GM23338 (cell line): ENCODE results near the gene POMC. TPM values are rescaled to one million over a fixed set of nuclear protein-coding genes. Genes with fewer than 3 reads are reported as not detected.
A peak's percentile ranks its signal among the peaks of the same experiment; 100 is the strongest.

ENCODE experiments used
- ATAC-seq: fragments of 200-7000 bp; cut with Tn5 transposase; 3 replicates; pipeline ENCODE4 v1.9.1; 2020
- DNase-seq: peaks from one replicate; pipeline ENCODE4 v3.0.0-alpha.2; 2015; ENCODE audit warnings: low spot score
- H2AFZ ChIP-seq: fragments of 200-600 bp; sonication (generic); 2 replicates; pipeline ENCODE4 v1.8.0; 2016; ENCODE audit warnings: antibody characterized with exemption, mild to moderate bottlenecking, moderate library complexity
- H3F3A ChIP-seq: fragments of 200-600 bp; sonication (generic); replicated peaks from 2 replicates; pipeline ENCODE4 v1.8.0; 2017; ENCODE audit warnings: antibody characterized with exemption, mixed run types, low read depth
- H3K27ac ChIP-seq: fragments of 200-600 bp; sonication (generic); 2 replicates; pipeline ENCODE4 v1.6.1; 2016; ENCODE audit warnings: low read depth
- H3K27me3 ChIP-seq: fragments of 200-600 bp; sonication (generic); 2 replicates; pipeline ENCODE4 v1.8.0; 2016; ENCODE audit warnings: mild to moderate bottlenecking, mixed run types, moderate library complexity; ENCODE audit not compliant: insufficient read depth
- H3K36me3 ChIP-seq: fragments of 200-600 bp; sonication (generic); 2 replicates; pipeline ENCODE4 v1.8.0; 2016; ENCODE audit warnings: mild to moderate bottlenecking; ENCODE audit not compliant: insufficient read depth
- H3K4me1 ChIP-seq: fragments of 200-600 bp; sonication (generic); 2 replicates; pipeline ENCODE4 v1.8.0; 2016; ENCODE audit warnings: mild to moderate bottlenecking, moderate library complexity; ENCODE audit not compliant: insufficient read depth
- H3K4me2 ChIP-seq: fragments of 200-600 bp; sonication (generic); 2 replicates; pipeline ENCODE4 v1.7.1; 2017; ENCODE audit warnings: mixed run types
- H3K4me3 ChIP-seq: fragments of 200-600 bp; sonication (generic); 2 replicates; pipeline ENCODE4 v1.6.1; 2016; ENCODE audit warnings: mixed run types
- H3K79me2 ChIP-seq: fragments of 200-600 bp; sonication (generic); replicated peaks from 2 replicates; pipeline ENCODE4 v1.8.0; 2017; ENCODE audit warnings: mild to moderate bottlenecking; ENCODE audit not compliant: insufficient read depth
- H3K9me2 ChIP-seq: fragments of 200-600 bp; sonication (generic); 2 replicates; pipeline ENCODE4 v1.8.0; 2017; ENCODE audit not compliant: insufficient read depth
- H4K20me1 ChIP-seq: fragments of 200-600 bp; sonication (generic); replicated peaks from 2 replicates; pipeline ENCODE4 v1.8.0; 2017; ENCODE audit warnings: mild to moderate bottlenecking; ENCODE audit not compliant: insufficient read depth
- H3K27ac Mint-ChIP-seq: 2 replicates; pipeline ENCODE4 v1.8.0; 2020; ENCODE audit warnings: inconsistent platforms, mild to moderate bottlenecking, moderate library complexity, mixed read lengths
- H3K27me3 Mint-ChIP-seq: 3 replicates; pipeline ENCODE4 v1.8.0; 2022; ENCODE audit warnings: low read depth, mild to moderate bottlenecking, moderate library complexity, mixed read lengths, inconsistent platforms; ENCODE audit not compliant: insufficient read depth, poor library complexity
- H3K36me3 Mint-ChIP-seq: 3 replicates; pipeline ENCODE4 v1.8.0; 2021; ENCODE audit warnings: low read depth, mild to moderate bottlenecking, inconsistent platforms, moderate library complexity, mixed read lengths
- H3K4me1 Mint-ChIP-seq: 3 replicates; pipeline ENCODE4 v1.8.0; 2020; ENCODE audit warnings: mild to moderate bottlenecking, inconsistent platforms, mixed read lengths
- H3K4me3 Mint-ChIP-seq: 3 replicates; pipeline ENCODE4 v1.8.0; 2021; ENCODE audit warnings: moderate library complexity, mild to moderate bottlenecking, inconsistent platforms, mixed read lengths
- H3K9me3 Mint-ChIP-seq: 3 replicates; pipeline ENCODE4 v1.8.0; 2020; ENCODE audit warnings: moderate library complexity, mild to moderate bottlenecking, inconsistent platforms, mixed read lengths
- CREB1 ChIP-seq: fragments of 250-450 bp; sonication (Bioruptor Pico); IDR thresholded peaks from 2 replicates; pipeline ENCODE4 v1.5.0; 2020; ENCODE audit warnings: low read depth, mild to moderate bottlenecking, moderate library complexity
- CTCF ChIP-seq, 2 experiments: fragments of 200-600 bp in 1 of 2; sonication (generic) in 1 of 2; conservative IDR thresholded peaks; 2 replicates each; pipeline versions ENCODE4 v1.5.1 to v1.6.1; 2016 to 2017; ENCODE audit warnings: antibody characterized with exemption in 2 of 2, low read depth in 2 of 2, mild to moderate bottlenecking in 2 of 2, moderate library complexity in 1 of 2
- ETS1 ChIP-seq: IDR thresholded peaks from 2 replicates; pipeline ENCODE4 v1.6.1; 2016; ENCODE audit warnings: antibody characterized with exemption
- EZH2 ChIP-seq: fragments of 200-600 bp; sonication (generic); IDR thresholded peaks from one replicate; pipeline ENCODE4 v1.8.0; 2017; ENCODE audit warnings: antibody characterized with exemption, mild to moderate bottlenecking, low read depth; ENCODE audit not compliant: unreplicated experiment
- EZH2phosphoT487 ChIP-seq: fragments of 200-600 bp; sonication (generic); IDR thresholded peaks from one replicate; pipeline ENCODE4 v1.8.1; 2018; ENCODE audit warnings: antibody characterized with exemption; ENCODE audit not compliant: unreplicated experiment
- JUNB ChIP-seq: IDR thresholded peaks from one replicate; pipeline ENCODE4 v1.6.1; 2016; ENCODE audit warnings: antibody characterized with exemption; ENCODE audit not compliant: unreplicated experiment
- NANOG ChIP-seq: IDR thresholded peaks from 2 replicates; pipeline ENCODE4 v1.6.1; 2016; ENCODE audit warnings: antibody characterized with exemption, borderline replicate concordance
- POLR2AphosphoS5 ChIP-seq: IDR thresholded peaks from 2 replicates; pipeline ENCODE4 v1.6.1; 2016; ENCODE audit warnings: antibody characterized with exemption, low read depth
- REST ChIP-seq: IDR thresholded peaks from one replicate; pipeline ENCODE4 v1.6.1; 2018; ENCODE audit warnings: antibody characterized with exemption; ENCODE audit not compliant: unreplicated experiment
- STAT1 ChIP-seq: IDR thresholded peaks from one replicate; pipeline ENCODE4 v1.6.1; 2016; ENCODE audit warnings: antibody characterized with exemption; ENCODE audit not compliant: unreplicated experiment
- ZNF114 ChIP-seq: fragments of 250-450 bp; sonication (Bioruptor Pico); IDR thresholded peaks from 2 replicates; pipeline ENCODE4 v1.5.0; 2020; ENCODE audit warnings: mild to moderate bottlenecking, moderate library complexity
- ZNF331 ChIP-seq: fragments of 250-450 bp; sonication (Bioruptor Pico); IDR thresholded peaks from 2 replicates; pipeline ENCODE4 v1.5.0; 2020; ENCODE audit warnings: low read depth, mild to moderate bottlenecking, moderate library complexity
- ZNF462 ChIP-seq: fragments of 250-450 bp; sonication (Bioruptor Pico); IDR thresholded peaks from 2 replicates; pipeline ENCODE4 v1.5.0; 2020; ENCODE audit warnings: mild to moderate bottlenecking, moderate library complexity
- polyA plus RNA-seq: library from polyadenylated mRNA; unstranded; fragments of >200 nt; fragmentation: Nextera tagmentation; extraction: Ambion mirVana; gene quantifications from 2 replicates; pipeline ENCODE4 v1.2.1, GENCODE V29; 2016
- total RNA-seq: library from RNA; depleted of rRNA; stranded (reverse); fragments of >200 nt; shearing (Covaris generic); gene quantifications from 2 replicates; pipeline ENCODE4 v1.2.3, GENCODE V29; 2014

Gene POMC
- total and polyA plus RNA-seq, 2 experiments from 2014 or later, result 8.5 to 12.3 TPM

- H3K36me3 Mint-ChIP-seq, result no peaks in the 10 kb centered on the region
Observed at GRCh38 chr2:25161055-25161781, 7.2 kb downstream of the POMC start.

More at GRCh38 chr2:25161055-25161781, 7.2 kb downstream of the POMC start:
- Histone ChIP-seq H2AFZ (peak overlapping the region; percentile 92), H3K9me2 (no peaks in the 10 kb centered on the region), H3K4me3 (peak overlapping the region; percentile 44; the same call in 1 of the 2 replicates), H3K79me2 (no peaks in the 10 kb centered on the region), H3K4me1 (peaks cover 8% of the 10 kb centered on the region), H3F3A (0 out of 2 replicates have a peak, but pooled peaks cover 4% of the 10 kb centered on the region), H3K4me2 (peak overlapping the region; percentile 64), H3K27ac (no peak overlapping the region), H4K20me1 (no peaks in the 10 kb centered on the region), H3K27me3 (peaks cover 12% of the 10 kb centered on the region), H3K36me3 (no peaks in the 10 kb centered on the region)
- Mint-ChIP-seq H3K27me3 (peaks cover 12% of the 10 kb centered on the region), H3K9me3 (no peaks in the 10 kb centered on the region), H3K27ac (no peak overlapping the region), H3K4me1 (peaks cover 12% of the 10 kb centered on the region), H3K4me3 (no peak overlapping the region)
- ATAC-seq (peak; percentile 69), DNase-seq (peak; percentile 77)
- TF ChIP-seq ETS1 (no peak), ZNF114 (CRISPR knock-in tag) (no peak), ZNF462 (no peak), STAT1 (no peak), REST (peak; percentile 25), POLR2AphosphoS5 (no peak; the same call in 1 of the 2 replicates), EZH2 (no peak), EZH2phosphoT487 (no peak), NANOG (no peak), ZNF331 (no peak), CREB1 (CRISPR knock-in tag) (peak; percentile 17; the same call in 1 of the 2 replicates), JUNB (no peak), CTCF (conservative IDR thresholded peaks at IDR 0.05; ENCODE audit: low read depth in 2 of 2) (peak in 1 of 2 experiments; percentile 22; a peak in 2 of 4 replicates)
